Stimulated activated CD4-positive, alpha-beta T cell treated with anti-CD3 and anti-CD28 coated beads, Interleukin-12 subunit alpha, Interleukin-12 subunit beta, amount 100 ng/mL, for 48 hours (primary cell): ENCODE results near the gene BIRC5.

ENCODE experiments used
- DNase-seq, 3 donors: peaks; one replicate each; pipeline ENCODE4 v3.0.0-alpha.2; 2020; ENCODE audit warnings: low read depth in 2 of 3, low spot score in 1 of 3

The BIRC5 gene

GRCh38 chr17:78183916-78184315 lies 30.1 kb upstream of the BIRC5 start:
- no peak for DNase-seq

GRCh38 chr17:78184351-78184750 lies 29.7 kb upstream of the BIRC5 start:
- DNase-seq = no peak

GRCh38 chr17:78184868-78185267 lies 29.2 kb upstream of the BIRC5 start:
- DNase-seq = no peak

GRCh38 chr17:78185981-78186691 lies 27.9 kb upstream of the BIRC5 start:
- no peak for DNase-seq

- peak; percentile 96 to 97 (median 97) for DNase-seq
Observed at GRCh38 chr17:78186692-78187595, 27.1 kb upstream of the BIRC5 start, which contains the start of the genes AFMID and TK1. TSS of gene AFMID (plus strand) at chr17:78187362. CDS start at chr17:78187371, 9 bp downstream. TSS of gene TK1 (minus strand) at chr17:78187052. CDS start at chr17:78186994, 58 bp downstream.

- no peak for DNase-seq
Observed at GRCh38 chr17:78196716-78197115, 17.3 kb upstream of the BIRC5 start.

- DNase-seq = no peak
Observed at GRCh38 chr17:78197147-78197832, 16.8 kb upstream of the BIRC5 start.

- no peak for DNase-seq
Observed at GRCh38 chr17:78200451-78200850, 13.6 kb upstream of the BIRC5 start.

GRCh38 chr17:78202666-78203065 lies 11.4 kb upstream of the BIRC5 start:
- no peak for DNase-seq

- DNase-seq = no peak
Observed at GRCh38 chr17:78204387-78205123, 9.5 kb upstream of the BIRC5 start.

- no peak for DNase-seq
Observed at GRCh38 chr17:78205124-78205775, 8.8 kb upstream of the BIRC5 start.

GRCh38 chr17:78206298-78206697 lies 7.8 kb upstream of the BIRC5 start:
- no peak for DNase-seq

GRCh38 chr17:78208486-78208885 lies 5.6 kb upstream of the BIRC5 start:
- DNase-seq = no peak

- DNase-seq = no peak
Observed at GRCh38 chr17:78210111-78210510, 3.9 kb upstream of the BIRC5 start.

GRCh38 chr17:78211032-78211431 lies 3.0 kb upstream of the BIRC5 start:
- DNase-seq = no peak

GRCh38 chr17:78214706-78215061 lies 631 bp downstream of the BIRC5 start:
- DNase-seq = no peak

GRCh38 chr17:78219396-78220150 lies 5.5 kb downstream of the BIRC5 start:
- DNase-seq = no peak

GRCh38 chr17:78223061-78223460 lies 9.0 kb downstream of the BIRC5 start:
- DNase-seq = no peak

- DNase-seq = no peak
Observed at GRCh38 chr17:78223765-78224164, 9.7 kb downstream of the BIRC5 start.
